Sigmoid colon (tissue), 7 donors: Measurements from ENCODE around the gene PLA2G7. TPM values are rescaled to one million over a fixed set of nuclear protein-coding genes. Genes with fewer than 3 reads are reported as not detected.
A peak's percentile ranks its signal among the peaks of the same experiment; 100 is the strongest.

Experiments
- DNase-seq: peaks from one replicate; pipeline ENCODE4 v3.0.0-alpha.2; 2019
- H3K27ac ChIP-seq, 4 donors: fragments of 200-600 bp; sonication (generic); one replicate each; pipeline ENCODE4 v1.5.1; 2016 to 2019; ENCODE audit warnings: mild to moderate bottlenecking in 1 of 4
- H3K27me3 ChIP-seq, 3 donors: fragments of 200-600 bp; sonication (generic); one replicate each; pipeline ENCODE4 v1.5.1; 2019; ENCODE audit warnings: mild to moderate bottlenecking in 1 of 3
- H3K36me3 ChIP-seq, 4 donors: fragments of 200-600 bp; sonication (generic); one replicate each; pipeline ENCODE4 v1.5.1; 2016 to 2019
- H3K4me1 ChIP-seq, 4 donors: fragments of 200-600 bp; sonication (generic); one replicate each; pipeline ENCODE4 v1.5.1; 2017 to 2019
- H3K4me3 ChIP-seq, 4 donors: fragments of 200-600 bp; sonication (generic); one replicate each; pipeline ENCODE4 v1.5.1; 2017 to 2019; ENCODE audit warnings: mild to moderate bottlenecking in 2 of 4, moderate library complexity in 1 of 4
- H3K9me3 ChIP-seq, 4 donors: fragments of 200-600 bp in 3 of 4; sonication (generic) in 3 of 4; one replicate each; pipeline versions ENCODE4 v1.5.1 to v1.6.1; 2013 to 2019
- CTCF ChIP-seq, 4 experiments: fragments of 450-650 bp in 3 of 4; fragments of 200-600 bp in 1 of 4; IDR thresholded peaks; one replicate each; pipeline ENCODE4 v1.5.1; 2016 to 2019; ENCODE audit warnings: antibody characterized with exemption in 4 of 4, mild to moderate bottlenecking in 3 of 4, moderate library complexity in 2 of 4
- EP300 ChIP-seq, 4 donors: sonication (generic); formaldehyde crosslinking; IDR thresholded peaks; one replicate each; pipeline ENCODE4 v1.6.1; 2017; ENCODE audit warnings: antibody characterized with exemption in 4 of 4
- POLR2A ChIP-seq, 2 donors: fragments of 450-650 bp; IDR thresholded peaks; one replicate each; pipeline ENCODE4 v1.6.1; 2016; ENCODE audit warnings: antibody characterized with exemption in 2 of 2, mild to moderate bottlenecking in 2 of 2, moderate library complexity in 2 of 2
- POLR2AphosphoS5 ChIP-seq, 4 donors: sonication (generic); formaldehyde crosslinking; IDR thresholded peaks; one replicate each; pipeline ENCODE4 v1.6.1; 2017; ENCODE audit warnings: antibody characterized with exemption in 4 of 4
- WGBS, 2 donors: extraction: QIAGEN DNeasy Blood & Tissue Kit; methylation state at CpG; one replicate each; pipeline ENCODE4 v1.1.7; 2013; 5-methylcytosine and 5-hydroxymethylcytosine counted together
- intact Hi-C: fragments of 100-400 bp; cut with DNase I; formaldehyde crosslinking; loops from one replicate; pipeline ENCODE4 v1.15.1; 2023
- polyA plus RNA-seq, 3 donors: library from polyadenylated mRNA; stranded (reverse); fragments of 200-250 nt; gene quantifications; one replicate each; pipeline ENCODE4 v1.2.3, GENCODE V29; 2013
- total RNA-seq, 4 donors: library from RNA; depleted of rRNA; stranded (reverse); fragments of >200 nt; gene quantifications; one replicate each; pipeline ENCODE4 v1.1.0, GENCODE V29; 2016
- donor health status: healthy with polysubstance abuse.
- donor health status: Bipolar disorder and iron deficiency.
- donor health status: healthy.

PLA2G7 gene
- total RNA-seq: 1 to 10 TPM in 1 of 4 donors, under 1 TPM in 1, not detected in 2; 0.49 to 1.1 TPM
- polyA plus RNA-seq: 10 to 100 TPM in 1 of 3 donors, 1 to 10 TPM in 2; 6.6 to 43.0 (median 8.7) TPM

- H3K27ac ChIP-seq: no peak within 1 kb of the TSS
- no peaks in the 10 kb centered on the region for H3K9me3 ChIP-seq
- DNase-seq: peak; percentile 63
- TF ChIP-seq POLR2AphosphoS5 (IDR thresholded peaks at IDR 0.05) (no peak), POLR2A (IDR thresholded peaks at IDR 0.05) (no peak), CTCF (IDR thresholded peaks at IDR 0.05) (no peak), EP300 (IDR thresholded peaks at IDR 0.05) (no peak)
- H3K27me3 ChIP-seq: peaks cover 0 to 39% (median 12%) of the 10 kb centered on the region in 3 donors
- no peaks in the 10 kb centered on the region for H3K36me3 ChIP-seq
- 1% methylated on average over 73 of the region's 73 CpGs for WGBS, 2 donors
- H3K4me1 ChIP-seq: peaks cover 0 to 14% (median 11%) of the 10 kb centered on the region in 4 donors
- intact Hi-C loops: no loop called here
- peak within 1 kb of the TSS; percentile 27 to 60 (median 54) for H3K4me3 ChIP-seq
Measured at GRCh38 chr6:46734867-46735719, at the start of gene PLA2G7. Gene PLA2G7 (minus strand): TSS chr6:46735375. CDS start chr6:46722891, 12,484 bp downstream.

GRCh38 chr6:46784535-46784934 is 49.4 kb upstream of the PLA2G7 start:
- H3K4me3 ChIP-seq: no peak overlapping the region
- DNase-seq: no peak
- H3K36me3 ChIP-seq: no peaks in the 10 kb centered on the region
- TF ChIP-seq EP300 (IDR thresholded peaks at IDR 0.05) (no peak), POLR2AphosphoS5 (IDR thresholded peaks at IDR 0.05) (no peak), POLR2A (IDR thresholded peaks at IDR 0.05) (no peak), CTCF (IDR thresholded peaks at IDR 0.05) (no peak)
- no peak overlapping the region for H3K27ac ChIP-seq
- no peaks in the 10 kb centered on the region for H3K4me1 ChIP-seq
- WGBS, 2 donors: 81 to 89% methylated on average over 1 of the region's 1 CpG
- no peaks in the 10 kb centered on the region for H3K27me3 ChIP-seq
- no peaks in the 10 kb centered on the region for H3K9me3 ChIP-seq
- intact Hi-C loops: loop anchor here (10.0 kb wide), 1 partner anchor 370 kb away; no protein-coding TSS in a partner anchor

GRCh38 chr6:46781478-46782378 is 46.6 kb upstream of the PLA2G7 start:
- Histone ChIP-seq H3K4me1 (no peaks in the 10 kb centered on the region), H3K36me3 (no peaks in the 10 kb centered on the region), H3K27ac (no peak overlapping the region), H3K9me3 (no peaks in the 10 kb centered on the region), H3K27me3 (no peaks in the 10 kb centered on the region), H3K4me3 (no peak overlapping the region)
- TF ChIP-seq POLR2A (IDR thresholded peaks at IDR 0.05) (no peak), CTCF (IDR thresholded peaks at IDR 0.05) (peak in 3 of 4 experiments; percentile 34 to 45 (median 45))
- no peak for DNase-seq
- WGBS, 2 donors: 30 to 36% methylated on average over 6 of the region's 6 CpGs
- intact Hi-C loops: loop anchor here (10.0 kb wide), 1 partner anchor 367 kb away; no protein-coding TSS in a partner anchor

GRCh38 chr6:46777476-46778346 is 42.5 kb upstream of the PLA2G7 start:
- Histone ChIP-seq H3K36me3 (no peaks in the 10 kb centered on the region), H3K27ac (no peak overlapping the region), H3K4me1 (no peaks in the 10 kb centered on the region), H3K9me3 (no peaks in the 10 kb centered on the region), H3K27me3 (no peaks in the 10 kb centered on the region), H3K4me3 (no peak overlapping the region)
- no peak for DNase-seq
- no peak for TF ChIP-seq EP300 (IDR thresholded peaks at IDR 0.05)
- TF ChIP-seq POLR2A (IDR thresholded peaks at IDR 0.05): no peak
- no peak for TF ChIP-seq CTCF (IDR thresholded peaks at IDR 0.05)
- no peak for TF ChIP-seq POLR2AphosphoS5 (IDR thresholded peaks at IDR 0.05)
- intact Hi-C loops: no loop called here
- WGBS, 2 donors: 72 to 79% methylated on average over 12 of the region's 12 CpGs
